Natural killer cell treated with Interleukin-12 subunit alpha and Interleukin-12 subunit beta and Interleukin-15 and Interleukin-18, amount 100 ng/mL, for 72 hours (primary cell): Measurements from ENCODE around the gene SMG9. TPM values are rescaled to one million over a fixed set of nuclear protein-coding genes. Genes with fewer than 3 reads are reported as not detected.

Source experiments
- ATAC-seq, 2 donors: fragments of 150-1000 bp; cut with Tn5 transposase in 1 of 2; sonication (Bioruptor Pico), chemical (Tn5 transposase) in 1 of 2; 2 replicates each; pipeline ENCODE4 v1.10.0; 2021
- DNase-seq: peaks from one replicate; pipeline ENCODE4 v3.0.0; 2022; ENCODE audit warnings: low spot score
- H3K27ac Mint-ChIP-seq, 2 donors: 1 replicate in 1 of 2; 2 replicates in 1 of 2; pipeline ENCODE4 v1.8.0; 2022; ENCODE audit warnings: mixed read lengths in 2 of 2, mild to moderate bottlenecking in 1 of 2, moderate library complexity in 1 of 2
- H3K27me3 Mint-ChIP-seq, 2 donors: 1 replicate in 1 of 2; 2 replicates in 1 of 2; pipeline ENCODE4 v1.8.0; 2022; ENCODE audit warnings: mixed read lengths in 2 of 2
- H3K36me3 Mint-ChIP-seq: one replicate; pipeline ENCODE4 v1.8.0; 2022; ENCODE audit warnings: mixed read lengths
- H3K4me1 Mint-ChIP-seq, 2 donors: 1 replicate in 1 of 2; 2 replicates in 1 of 2; pipeline ENCODE4 v1.8.0; 2022; ENCODE audit warnings: low read depth in 2 of 2, mixed read lengths in 2 of 2, mild to moderate bottlenecking in 1 of 2
- H3K4me3 Mint-ChIP-seq: one replicate; pipeline ENCODE4 v1.8.0; 2022; ENCODE audit warnings: mixed read lengths
- H3K9me3 Mint-ChIP-seq: 2 replicates; pipeline ENCODE4 v1.8.0; 2022; ENCODE audit warnings: mixed read lengths
- total RNA-seq, 2 donors: library from RNA; stranded (reverse); gene quantifications; one replicate each; pipeline ENCODE4 v1.2.3, GENCODE V29; 2022

The SMG9 gene
- 100 to 1,000 TPM in 1 of 2 donors, 10 to 100 TPM in 1; 89.4 to 103 TPM for total RNA-seq

- no peaks in the 10 kb centered on the region for H3K9me3 Mint-ChIP-seq
- H3K27ac Mint-ChIP-seq = peak within 1 kb of the TSS; percentile 93 to 100
- DNase-seq (peak; percentile 99), ATAC-seq (peak; percentile 88 to 91)
- peaks cover 22% of the 10 kb centered on the region for H3K36me3 Mint-ChIP-seq
- H3K4me1 Mint-ChIP-seq = peaks cover 71 to 87% of the 10 kb centered on the region in 2 donors
- H3K4me3 Mint-ChIP-seq = peak within 1 kb of the TSS; percentile 98
- H3K27me3 Mint-ChIP-seq = no peaks in the 10 kb centered on the region
Measured at GRCh38 chr19:43754503-43755255, at the start of gene SMG9. SMG9 (minus strand) TSS chr19:43754962; CDS start chr19:43750741, 4,221 bp downstream.

GRCh38 chr19:43804432-43804831 is 49.7 kb upstream of the SMG9 start:
- no peaks in the 10 kb centered on the region for H3K4me1 Mint-ChIP-seq
- DNase-seq (no peak), ATAC-seq (no peak)
- H3K4me3 Mint-ChIP-seq = no peak overlapping the region
- H3K27me3 Mint-ChIP-seq = peaks cover 29 to 45% of the 10 kb centered on the region in 2 donors
- H3K27ac Mint-ChIP-seq = no peak overlapping the region
- H3K36me3 Mint-ChIP-seq = no peaks in the 10 kb centered on the region
- no peaks in the 10 kb centered on the region for H3K9me3 Mint-ChIP-seq

- peak in 1 of 2 donors; percentile 28 for ATAC-seq
- Mint-ChIP-seq H3K27ac (no peak within 1 kb of the TSS), H3K9me3 (no peaks in the 10 kb centered on the region), H3K36me3 (no peaks in the 10 kb centered on the region), H3K4me1 (peaks cover 5 to 12% of the 10 kb centered on the region in 2 donors), H3K4me3 (no peak within 1 kb of the TSS), H3K27me3 (peaks cover 32 to 47% of the 10 kb centered on the region in 2 donors)
- DNase-seq = no peak
Measured at GRCh38 chr19:43802216-43802951, 47.6 kb upstream of the SMG9 start, which contains the start of gene LYPD5. LYPD5 (minus strand) TSS chr19:43802447; CDS start chr19:43802380, 67 bp downstream.

GRCh38 chr19:43799502-43800142 is 44.9 kb upstream of the SMG9 start:
- H3K27ac Mint-ChIP-seq = peak overlapping the region in 1 of 2 donors; percentile 7
- no peaks in the 10 kb centered on the region for H3K36me3 Mint-ChIP-seq
- peak overlapping the region; percentile 53 for H3K4me3 Mint-ChIP-seq
- peaks cover 29 to 37% of the 10 kb centered on the region in 2 donors for H3K27me3 Mint-ChIP-seq
- H3K4me1 Mint-ChIP-seq = peaks cover 5 to 15% of the 10 kb centered on the region in 2 donors
- DNase-seq = no peak
- peaks cover 2% of the 10 kb centered on the region for H3K9me3 Mint-ChIP-seq
- no peak for ATAC-seq

GRCh38 chr19:43798546-43799409 is 44.0 kb upstream of the SMG9 start:
- H3K36me3 Mint-ChIP-seq = no peaks in the 10 kb centered on the region
- peak overlapping the region; percentile 53 for H3K4me3 Mint-ChIP-seq
- peaks cover 28 to 34% of the 10 kb centered on the region in 2 donors for H3K27me3 Mint-ChIP-seq
- peaks cover 2% of the 10 kb centered on the region for H3K9me3 Mint-ChIP-seq
- peak; percentile 38 to 55 for ATAC-seq
- H3K27ac Mint-ChIP-seq = peak overlapping the region in 1 of 2 donors; percentile 7
- no peak for DNase-seq
- H3K4me1 Mint-ChIP-seq = peaks cover 5 to 15% of the 10 kb centered on the region in 2 donors

- ATAC-seq (no peak), DNase-seq (no peak)
- peaks cover 5 to 15% of the 10 kb centered on the region in 2 donors for H3K4me1 Mint-ChIP-seq
- peak overlapping the region; percentile 45 for H3K4me3 Mint-ChIP-seq
- peaks cover 32 to 39% of the 10 kb centered on the region in 2 donors for H3K27me3 Mint-ChIP-seq
- peaks cover 2% of the 10 kb centered on the region for H3K9me3 Mint-ChIP-seq
- no peaks in the 10 kb centered on the region for H3K36me3 Mint-ChIP-seq
- no peak overlapping the region for H3K27ac Mint-ChIP-seq
Measured at GRCh38 chr19:43798026-43798545, 43.3 kb upstream of the SMG9 start.

GRCh38 chr19:43797556-43797955 is 42.8 kb upstream of the SMG9 start:
- Mint-ChIP-seq H3K9me3 (peaks cover 2% of the 10 kb centered on the region), H3K4me3 (peak overlapping the region; percentile 23), H3K4me1 (peaks cover 5 to 15% of the 10 kb centered on the region in 2 donors), H3K27me3 (peaks cover 32 to 34% of the 10 kb centered on the region in 2 donors), H3K36me3 (no peaks in the 10 kb centered on the region), H3K27ac (no peak overlapping the region)
- no peak for DNase-seq
- ATAC-seq = no peak

GRCh38 chr19:43797118-43797517 is 42.4 kb upstream of the SMG9 start:
- DNase-seq = no peak
- Mint-ChIP-seq H3K4me1 (peaks cover 5 to 15% of the 10 kb centered on the region in 2 donors), H3K27ac (no peak overlapping the region), H3K36me3 (no peaks in the 10 kb centered on the region), H3K27me3 (peaks cover 29 to 32% of the 10 kb centered on the region in 2 donors), H3K4me3 (peak overlapping the region; percentile 23), H3K9me3 (peaks cover 2% of the 10 kb centered on the region)
- no peak for ATAC-seq

- Mint-ChIP-seq H3K4me3 (no peak overlapping the region), H3K4me1 (peaks cover 0 to 5% of the 10 kb centered on the region in 2 donors), H3K27ac (no peak overlapping the region), H3K9me3 (no peaks in the 10 kb centered on the region), H3K36me3 (no peaks in the 10 kb centered on the region), H3K27me3 (peaks cover 13 to 18% of the 10 kb centered on the region in 2 donors)
- DNase-seq (no peak), ATAC-seq (no peak)
Measured at GRCh38 chr19:43790587-43790986, 35.8 kb upstream of the SMG9 start.

- DNase-seq (no peak), ATAC-seq (no peak)
- no peak overlapping the region for H3K4me3 Mint-ChIP-seq
- H3K27me3 Mint-ChIP-seq = peaks cover 13 to 17% of the 10 kb centered on the region in 2 donors
- no peaks in the 10 kb centered on the region for H3K9me3 Mint-ChIP-seq
- peaks cover 10 to 20% of the 10 kb centered on the region in 2 donors for H3K4me1 Mint-ChIP-seq
- H3K36me3 Mint-ChIP-seq = no peaks in the 10 kb centered on the region
- no peak overlapping the region for H3K27ac Mint-ChIP-seq
Measured at GRCh38 chr19:43789029-43789428, 34.3 kb upstream of the SMG9 start.

- Mint-ChIP-seq H3K36me3 (no peaks in the 10 kb centered on the region), H3K27me3 (peaks cover 8 to 19% of the 10 kb centered on the region in 2 donors), H3K4me3 (no peak overlapping the region), H3K27ac (no peak overlapping the region), H3K9me3 (no peaks in the 10 kb centered on the region), H3K4me1 (peaks cover 23 to 39% of the 10 kb centered on the region in 2 donors)
- ATAC-seq (no peak), DNase-seq (no peak)
Measured at GRCh38 chr19:43786665-43787064, 31.9 kb upstream of the SMG9 start.

- Mint-ChIP-seq H3K27ac (peak overlapping the region; percentile 13 to 80), H3K36me3 (no peaks in the 10 kb centered on the region), H3K4me1 (peaks cover 31 to 48% of the 10 kb centered on the region in 2 donors), H3K27me3 (peaks cover 8 to 26% of the 10 kb centered on the region in 2 donors), H3K4me3 (peak overlapping the region; percentile 42), H3K9me3 (no peaks in the 10 kb centered on the region)
- no peak for DNase-seq
- peak; percentile 33 to 82 for ATAC-seq
Measured at GRCh38 chr19:43784981-43785808, 30.4 kb upstream of the SMG9 start.
